Kidney (tissue), 14 donors: ENCODE results near the gene KLB. TPM values are rescaled to one million over a fixed set of nuclear protein-coding genes. Genes with fewer than 3 reads are reported as not detected.

Source experiments
- DNase-seq, 5 donors: peaks; one replicate each; pipeline ENCODE4 v3.0.0-alpha.2; 2013 to 2020
- FAIRE-seq: peaks from 2 replicates; lab custom pipeline; 2012; peaks lifted over from hg19 to GRCh38; lab: Jason Lieb, UNC
- H3K27ac ChIP-seq, 2 donors: one replicate each; pipeline ENCODE4 v1.7.0; 2013; ENCODE audit warnings: low read depth in 2 of 2, low read length in 2 of 2, inconsistent platforms in 1 of 2
- H3K27me3 ChIP-seq: one replicate; pipeline ENCODE4 v1.7.1; 2013; ENCODE audit warnings: low read length, inconsistent platforms; ENCODE audit not compliant: control insufficient read depth, insufficient read depth
- H3K36me3 ChIP-seq, 3 donors: one replicate each; pipeline versions ENCODE4 v1.7.0 to v1.7.1; 2013; ENCODE audit warnings: low read length in 3 of 3, control low read depth in 1 of 3, inconsistent platforms in 1 of 3; ENCODE audit not compliant: insufficient read depth in 3 of 3, control insufficient read depth in 2 of 3
- H3K4me1 ChIP-seq, 3 donors: one replicate each; pipeline versions ENCODE4 v1.7.0 to v1.7.1; 2013; ENCODE audit warnings: low read length in 3 of 3, inconsistent platforms in 1 of 3, low read depth in 1 of 3; ENCODE audit not compliant: control insufficient read depth in 2 of 3, insufficient read depth in 2 of 3
- H3K4me3 ChIP-seq, 3 donors: one replicate each; pipeline versions ENCODE4 v1.7.0 to v1.8.1; 2013; ENCODE audit warnings: low read length in 3 of 3, control low read depth in 1 of 3, inconsistent platforms in 1 of 3
- H3K9ac ChIP-seq, 3 donors: one replicate each; pipeline versions ENCODE4 v1.7.0 to v1.7.1; 2013; ENCODE audit warnings: low read length in 3 of 3, control low read depth in 1 of 3, inconsistent platforms in 1 of 3
- H3K9me3 ChIP-seq, 3 donors: one replicate each; pipeline versions ENCODE4 v1.7.0 to v1.7.1; 2013; ENCODE audit warnings: low read length in 3 of 3, control low read depth in 1 of 3, inconsistent platforms in 1 of 3; ENCODE audit not compliant: control insufficient read depth in 2 of 3, insufficient read depth in 1 of 3
- intact Hi-C: fragments of 100-400 bp; cut with DNase I; formaldehyde crosslinking; loops from one replicate; pipeline ENCODE4 v1.11.1; 2022
- polyA plus RNA-seq: library from polyadenylated mRNA; stranded (reverse); fragments of 350-450 nt; fragmentation: Illumina TruSeq; extraction: RNeasy Lipid Tissue Mini Kit (QIAGEN cat#74804); gene quantifications from one replicate; pipeline ENCODE4 v1.2.3, GENCODE V29; 2014; ENCODE audit warnings: low read depth, low replicate concordance; ENCODE audit not compliant: insufficient read depth
- total RNA-seq: library from RNA; stranded (reverse); fragmentation: NEBNext Ultra II Directional; extraction: Animal tissue kit (Norgen Biotek cat#: 25700); gene quantifications from one replicate; pipeline ENCODE4 v1.2.1, GENCODE V29; 2021
- TF ChIP-seq, protein P1 (sequence below): IDR thresholded peaks from 3 replicates; pipeline ENCODE4 v1.5.1; 2012; ENCODE audit warnings: mild to moderate bottlenecking, moderate library complexity, borderline replicate concordance; ENCODE audit not compliant: insufficient read depth; ENCODE audit errors: extremely low read depth
- donor health status: control.
- donor health status: control.
- donor health status: control.
- donor health status: control.
- donor health status: control.
- donor health status: DM: yes; HTN: yes; CAD: no.
- donor health status: Normal renal cell carcinoma (clear cell type).

Gene KLB
- total and polyA plus RNA-seq, 2 donors from 2014 or later, result 0.41 TPM; not detected in 1

DNA sequence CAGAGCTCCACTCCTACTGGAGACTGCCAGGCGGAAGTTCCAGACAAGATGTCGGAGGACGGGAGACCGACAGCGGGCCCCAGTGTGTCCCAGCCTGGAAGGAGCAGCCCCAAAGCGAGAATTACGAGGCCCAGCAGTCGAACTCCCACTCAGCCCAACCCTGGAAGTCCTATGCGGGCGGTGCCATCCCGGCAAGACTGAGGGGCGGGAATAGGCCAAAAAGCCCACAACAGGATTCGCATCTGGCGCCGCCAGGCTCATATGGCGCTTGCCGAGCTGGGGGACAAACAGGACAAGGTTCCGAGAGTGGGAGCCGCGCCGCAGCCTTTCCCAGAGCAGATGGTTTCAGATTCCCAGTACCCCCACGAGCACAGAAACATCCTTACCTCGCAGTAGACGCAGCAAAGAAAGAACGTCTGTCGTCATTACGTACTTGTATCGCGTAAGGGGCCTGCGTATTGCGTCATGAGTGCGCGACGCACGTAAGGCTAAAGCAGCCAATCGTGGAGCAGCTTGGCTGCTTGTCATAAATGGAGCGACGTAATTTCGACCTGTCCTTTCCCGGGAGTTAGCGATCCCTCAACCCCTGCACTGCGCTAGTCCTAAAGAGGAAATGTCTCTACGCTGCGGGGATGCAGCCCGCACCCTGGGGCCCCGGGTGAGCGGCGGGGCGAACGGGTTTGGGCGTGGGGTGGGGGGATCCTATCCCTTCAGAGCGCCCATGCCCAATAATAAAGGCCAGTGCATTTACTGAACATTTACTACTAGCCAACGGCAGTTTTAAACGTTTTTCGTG is 52.0 kb downstream of the KLB start, which contains the start of the genes LIAS and RPL9:
Gene LIAS, plus strand, starts transcription at position 552 of the 796 bp plus-strand sequence. Its CDS starts 62 bp downstream, at position 614.
Gene RPL9, minus strand, starts transcription at position 418 of the 796 bp plus-strand sequence. CDS start 483 bp downstream, outside the sequence.
- Histone ChIP-seq H3K27ac (peak within 1 kb of the TSS; percentile 93 to 96), H3K27me3 (no peaks in the 10 kb centered on the region), H3K9ac (peak within 1 kb of the TSS; percentile 77 to 96 (median 93)), H3K36me3 (peaks cover 10 to 39% (median 15%) of the 10 kb centered on the region in 3 donors), H3K4me1 (peaks cover 10 to 16% (median 11%) of the 10 kb centered on the region in 3 donors), H3K4me3 (peak within 1 kb of the TSS; percentile 91 to 99 (median 99)), H3K9me3 (no peaks in the 10 kb centered on the region)
- FAIRE-seq, result peak; percentile 80
- peak; percentile 97 to 99 (median 99) for DNase-seq
- intact Hi-C loops, result no loop called here
- TF ChIP-seq, protein P1, sequence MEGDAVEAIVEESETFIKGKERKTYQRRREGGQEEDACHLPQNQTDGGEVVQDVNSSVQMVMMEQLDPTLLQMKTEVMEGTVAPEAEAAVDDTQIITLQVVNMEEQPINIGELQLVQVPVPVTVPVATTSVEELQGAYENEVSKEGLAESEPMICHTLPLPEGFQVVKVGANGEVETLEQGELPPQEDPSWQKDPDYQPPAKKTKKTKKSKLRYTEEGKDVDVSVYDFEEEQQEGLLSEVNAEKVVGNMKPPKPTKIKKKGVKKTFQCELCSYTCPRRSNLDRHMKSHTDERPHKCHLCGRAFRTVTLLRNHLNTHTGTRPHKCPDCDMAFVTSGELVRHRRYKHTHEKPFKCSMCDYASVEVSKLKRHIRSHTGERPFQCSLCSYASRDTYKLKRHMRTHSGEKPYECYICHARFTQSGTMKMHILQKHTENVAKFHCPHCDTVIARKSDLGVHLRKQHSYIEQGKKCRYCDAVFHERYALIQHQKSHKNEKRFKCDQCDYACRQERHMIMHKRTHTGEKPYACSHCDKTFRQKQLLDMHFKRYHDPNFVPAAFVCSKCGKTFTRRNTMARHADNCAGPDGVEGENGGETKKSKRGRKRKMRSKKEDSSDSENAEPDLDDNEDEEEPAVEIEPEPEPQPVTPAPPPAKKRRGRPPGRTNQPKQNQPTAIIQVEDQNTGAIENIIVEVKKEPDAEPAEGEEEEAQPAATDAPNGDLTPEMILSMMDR, result no peak

GRCh38 chr4:39464886-39465501 is 58.3 kb downstream of the KLB start:
- Histone ChIP-seq H3K36me3 (peaks cover 0 to 15% (median 0%) of the 10 kb centered on the region in 3 donors), H3K4me1 (peaks cover 0 to 12% (median 0%) of the 10 kb centered on the region in 3 donors), H3K4me3 (no peak overlapping the region), H3K27me3 (no peaks in the 10 kb centered on the region), H3K9me3 (no peaks in the 10 kb centered on the region), H3K27ac (no peak overlapping the region), H3K9ac (no peak overlapping the region)
- intact Hi-C loops, result no loop called here
- DNase-seq (no peak), FAIRE-seq (no peak)
- TF ChIP-seq, protein P1, result no peak

GRCh38 chr4:39466747-39467146 is 60.0 kb downstream of the KLB start:
- no peak for DNase-seq
- no peak overlapping the region for H3K9ac ChIP-seq
- no peak overlapping the region for H3K4me3 ChIP-seq
- peaks cover 0 to 15% (median 0%) of the 10 kb centered on the region in 3 donors for H3K36me3 ChIP-seq
- H3K27me3 ChIP-seq, result no peaks in the 10 kb centered on the region
- H3K27ac ChIP-seq, result peak overlapping the region in 1 of 2 donors; percentile 36
- TF ChIP-seq, protein P1, result no peak
- peaks cover 0 to 13% (median 0%) of the 10 kb centered on the region in 3 donors for H3K4me1 ChIP-seq
- intact Hi-C loops, result no loop called here
- H3K9me3 ChIP-seq, result no peaks in the 10 kb centered on the region
- peak; percentile 92 for FAIRE-seq
